ENCODE results near the gene AGPAT3. TPM values are rescaled to one million over a fixed set of nuclear protein-coding genes. Genes with fewer than 3 reads are reported as not detected.

AGPAT3 gene
- total RNA-seq, 6 experiments from 2014 or later = 56.9 to 111 (median 95.3) TPM

- DNase-seq = no peak
- Histone ChIP-seq H3K4me3 (no peak overlapping the region), H3K4me1 (peaks cover 0 to 9% (median 4%) of the 10 kb centered on the region in 4 donors), H3K36me3 (peaks cover 0 to 24% (median 8%) of the 10 kb centered on the region in 4 donors), H3K9me3 (no peaks in the 10 kb centered on the region), H3K27ac (no peak overlapping the region), H3K27me3 (no peaks in the 10 kb centered on the region)
- 84% methylated on average over 13 of the region's 13 CpGs for WGBS (ENCODE audit: insufficient coverage, low coverage, low lambda C conversion rate, missing lambda C conversion rate)
- intact Hi-C loops (cut with DNase I) = no loop called here
- no peak for TF ChIP-seq CTCF (IDR thresholded peaks at IDR 0.05)
- no peak for TF ChIP-seq POLR2A (IDR thresholded peaks at IDR 0.05)
- no peak for ATAC-seq
Observed at GRCh38 chr21:43958364-43959158, 93.5 kb downstream of the AGPAT3 start.

- DNase-seq = peak in 1 of 3 donors; percentile 36
Observed at GRCh38 chr21:43959231-43960116, 94.5 kb downstream of the AGPAT3 start.

GRCh38 chr21:43961382-43961909 is 96.4 kb downstream of the AGPAT3 start:
- Histone ChIP-seq H3K27me3 (no peaks in the 10 kb centered on the region), H3K4me3 (no peak overlapping the region), H3K9me3 (no peaks in the 10 kb centered on the region), H3K36me3 (peaks cover 0 to 24% (median 8%) of the 10 kb centered on the region in 4 donors), H3K4me1 (peaks cover 0 to 5% (median 2%) of the 10 kb centered on the region in 4 donors), H3K27ac (no peak overlapping the region)
- ATAC-seq (no peak), DNase-seq (no peak)
- WGBS (ENCODE audit: insufficient coverage, low coverage, low lambda C conversion rate, missing lambda C conversion rate) = 95% methylated on average over 21 of the region's 24 CpGs
- TF ChIP-seq POLR2A (IDR thresholded peaks at IDR 0.05) = no peak
- no peak for TF ChIP-seq CTCF (IDR thresholded peaks at IDR 0.05)
- intact Hi-C loops (cut with DNase I) = no loop called here

More at GRCh38 chr21:43959231-43960116, 94.5 kb downstream of the AGPAT3 start:
- no peaks in the 10 kb centered on the region for H3K9me3 ChIP-seq
- peak in 1 of 4 donors; percentile 3 for ATAC-seq
- 89% methylated on average over 16 of the region's 39 CpGs for WGBS (ENCODE audit: insufficient coverage, low coverage, low lambda C conversion rate, missing lambda C conversion rate)
- no peaks in the 10 kb centered on the region for H3K27me3 ChIP-seq
- no peak overlapping the region for H3K27ac ChIP-seq
- peaks cover 0 to 24% (median 8%) of the 10 kb centered on the region in 4 donors for H3K36me3 ChIP-seq
- TF ChIP-seq POLR2A (IDR thresholded peaks at IDR 0.05) (no peak), CTCF (IDR thresholded peaks at IDR 0.05) (no peak)
- H3K4me3 ChIP-seq = no peak overlapping the region
- H3K4me1 ChIP-seq = peaks cover 0 to 9% (median 4%) of the 10 kb centered on the region in 4 donors
- intact Hi-C loops (cut with DNase I) = no loop called here

- 80% methylated on average over 9 of the region's 17 CpGs for WGBS (ENCODE audit: insufficient coverage, low coverage, low lambda C conversion rate, missing lambda C conversion rate)
- H3K4me3 ChIP-seq = no peak overlapping the region
- no peak for ATAC-seq
- H3K36me3 ChIP-seq = peaks cover 0 to 26% (median 6%) of the 10 kb centered on the region in 4 donors
- peaks cover 0 to 6% (median 0%) of the 10 kb centered on the region in 4 donors for H3K4me1 ChIP-seq
- no peaks in the 10 kb centered on the region for H3K9me3 ChIP-seq
- TF ChIP-seq POLR2A (IDR thresholded peaks at IDR 0.05) (no peak), CTCF (IDR thresholded peaks at IDR 0.05) (no peak)
- H3K27me3 ChIP-seq = no peaks in the 10 kb centered on the region
- intact Hi-C loops (cut with DNase I) = loop anchor here in 1 of 2 donors (5.0 kb wide), 1 partner anchor 159 kb away; no protein-coding TSS in a partner anchor
- DNase-seq = no peak
- H3K27ac ChIP-seq = no peak overlapping the region
Observed at GRCh38 chr21:43965911-43966585, 101.0 kb downstream of the AGPAT3 start.

All from right lobe of liver (tissue), 6 donors.